IMR-90 (cell line): ENCODE results near the gene PPP1R9A. TPM values are rescaled to one million over a fixed set of nuclear protein-coding genes. Genes with fewer than 3 reads are reported as not detected.

Experiments
- ATAC-seq: fragments of 200-7000 bp; cut with Tn5 transposase; 2 replicates; pipeline ENCODE4 v1.9.1; 2020; ENCODE audit warnings: low read depth, mild to moderate bottlenecking, moderate library complexity
- BruUV-seq: library from RNA; stranded (reverse); fragments of 400-500 nt; replicated peaks from 2 replicates; lab custom pipeline; 2021; lab: Mats Ljungman, UMichigan
- CTCF ChIA-PET: fragments of 300-600 bp; formaldehyde crosslinking; extraction: SDS; loops from one replicate; lab custom pipeline; 2021; ENCODE audit warnings: antibody characterized with exemption; lab: Yijun Ruan, JAX
- POLR2A ChIA-PET: fragments of 300-600 bp; sonication (Branson Sonifier 250); formaldehyde crosslinking; loops from one replicate; lab custom pipeline; 2022; ENCODE audit warnings: antibody characterized with exemption; ENCODE audit not compliant: unreplicated experiment; lab: Charles Lee
- DNase-seq: peaks from one replicate; pipeline ENCODE4 v3.0.0; 2013
- H2AFZ ChIP-seq: replicated peaks from 2 replicates; pipeline ENCODE3; 2013; ENCODE audit warnings: low read length, mild to moderate bottlenecking; ENCODE audit not compliant: poor library complexity
- H2AK5ac ChIP-seq: 2 replicates; pipeline ENCODE4 v1.6.1; 2013; ENCODE audit warnings: low read depth, low read length, inconsistent platforms
- H2AK9ac ChIP-seq: replicated peaks from 2 replicates; pipeline ENCODE3; 2013; ENCODE audit warnings: mild to moderate bottlenecking, low read depth, low read length, moderate library complexity; ENCODE audit not compliant: poor library complexity
- H2BK120ac ChIP-seq: 2 replicates; pipeline ENCODE4 v1.6.1; 2013; ENCODE audit warnings: low read depth, low read length, inconsistent platforms
- H2BK15ac ChIP-seq: 3 replicates; pipeline ENCODE4 v1.6.1; 2013; ENCODE audit warnings: low read depth, low read length, inconsistent platforms
- H2BK20ac ChIP-seq: 2 replicates; pipeline ENCODE4 v1.6.1; 2013; ENCODE audit warnings: low read depth, mild to moderate bottlenecking, inconsistent platforms, low read length, moderate library complexity
- H2BK5ac ChIP-seq: 2 replicates; pipeline ENCODE4 v1.6.1; 2013; ENCODE audit warnings: mild to moderate bottlenecking, low read depth, low read length, inconsistent platforms; ENCODE audit not compliant: poor library complexity, severe bottlenecking
- H3K14ac ChIP-seq: replicated peaks from 2 replicates; pipeline ENCODE4 v1.6.1; 2013; ENCODE audit warnings: low read depth, low read length, inconsistent platforms
- H3K18ac ChIP-seq: 2 replicates; pipeline ENCODE4 v1.6.1; 2013; ENCODE audit warnings: low read depth, low read length, control low read depth
- H3K23ac ChIP-seq: 2 replicates; pipeline ENCODE4 v1.6.1; 2013; ENCODE audit warnings: low read depth, low read length, inconsistent platforms
- H3K27ac ChIP-seq: 2 replicates; pipeline ENCODE4 v1.5.1; 2013; ENCODE audit warnings: mild to moderate bottlenecking, control low read depth, low read length; ENCODE audit not compliant: insufficient read depth
- H3K27me3 ChIP-seq: 2 replicates; pipeline ENCODE4 v1.6.1; 2013; ENCODE audit warnings: low read length; ENCODE audit not compliant: control insufficient read depth, insufficient read depth
- H3K36me3 ChIP-seq: 2 replicates; pipeline ENCODE4 v1.6.1; 2013; ENCODE audit warnings: low read length, mixed read lengths; ENCODE audit not compliant: control insufficient read depth, insufficient read depth
- H3K4ac ChIP-seq: 2 replicates; pipeline ENCODE4 v1.6.1; 2013; ENCODE audit warnings: low read depth, low read length, inconsistent platforms
- H3K4me1 ChIP-seq: 2 replicates; pipeline ENCODE4 v1.6.1; 2013; ENCODE audit warnings: low read length, mixed read lengths; ENCODE audit not compliant: control insufficient read depth, insufficient read depth
- H3K4me2 ChIP-seq: 2 replicates; pipeline ENCODE4 v1.6.1; 2013; ENCODE audit warnings: low read depth, mild to moderate bottlenecking, control low read depth, low read length, moderate library complexity
- H3K4me3 ChIP-seq: 2 replicates; pipeline ENCODE4 v1.5.1; 2013; ENCODE audit warnings: low read depth, mild to moderate bottlenecking, control low read depth, low read length, moderate library complexity; ENCODE audit not compliant: insufficient read depth
- H3K56ac ChIP-seq: 2 replicates; pipeline ENCODE4 v1.6.1; 2013; ENCODE audit warnings: low read length, inconsistent platforms; ENCODE audit not compliant: insufficient read depth; ENCODE audit errors: extremely low read depth
- H3K79me1 ChIP-seq, 2 experiments: 2 replicates each; pipeline ENCODE4 v1.6.1; 2013; ENCODE audit warnings: low read length in 2 of 2, inconsistent platforms in 1 of 2, low read depth in 1 of 2
- H3K9ac ChIP-seq: 2 replicates; pipeline ENCODE4 v1.6.1; 2013; ENCODE audit warnings: low read depth, low read length, control low read depth
- H3K9me1 ChIP-seq: 2 replicates; pipeline ENCODE4 v1.6.1; 2013; ENCODE audit warnings: low read length, inconsistent platforms; ENCODE audit not compliant: insufficient read depth
- H3K9me3 ChIP-seq: 2 replicates; pipeline ENCODE4 v1.6.1; 2013; ENCODE audit warnings: low read length; ENCODE audit not compliant: control insufficient read depth, insufficient read depth
- H4K20me1 ChIP-seq: 2 replicates; pipeline ENCODE4 v1.6.1; 2013; ENCODE audit warnings: low read length, inconsistent platforms; ENCODE audit not compliant: insufficient read depth
- H4K5ac ChIP-seq: 2 replicates; pipeline ENCODE4 v1.6.1; 2013; ENCODE audit warnings: mild to moderate bottlenecking, low read depth, low read length, control low read depth
- H4K8ac ChIP-seq, 2 experiments: 2 replicates each; pipeline ENCODE4 v1.6.1; 2013; ENCODE audit warnings: low read depth in 2 of 2, low read length in 2 of 2, control low read depth in 1 of 2, inconsistent platforms in 1 of 2
- H4K91ac ChIP-seq: 2 replicates; pipeline ENCODE4 v1.6.1; 2013; ENCODE audit warnings: low read depth, low read length, inconsistent platforms; ENCODE audit not compliant: insufficient read depth
- BHLHE40 ChIP-seq: fragments of 150-350 bp; IDR thresholded peaks from 2 replicates; pipeline ENCODE4 v1.6.1; 2016; ENCODE audit warnings: mild to moderate bottlenecking, low read depth, low read length
- POLR2A ChIP-seq: IDR thresholded peaks from 2 replicates; pipeline ENCODE4 v1.6.1; 2012; ENCODE audit warnings: mild to moderate bottlenecking, low read depth, low read length
- RAD21 ChIP-seq: IDR thresholded peaks from 2 replicates; pipeline ENCODE4 v1.6.1; 2012; ENCODE audit warnings: low read length, improper control_type of control experiment
- RCOR1 ChIP-seq: IDR thresholded peaks from 2 replicates; pipeline ENCODE4 v1.6.1; 2012; ENCODE audit warnings: mild to moderate bottlenecking, low read length, improper control_type of control experiment; ENCODE audit not compliant: insufficient replicate concordance
- USF2 ChIP-seq: fragments of 150-350 bp; IDR thresholded peaks from 2 replicates; pipeline ENCODE4 v1.6.1; 2017; ENCODE audit warnings: mild to moderate bottlenecking, antibody characterized with exemption, low read length, low read depth
- WGBS, 2 experiments: methylation state at CpG; one replicate each; pipeline versions ENCODE4 v1.1.5 to v1.1.7; 2013; ENCODE audit warnings: missing lambda C conversion rate in 2 of 2; ENCODE audit not compliant: insufficient read length in 1 of 2; ENCODE audit errors: extremely low coverage in 2 of 2; 5-methylcytosine and 5-hydroxymethylcytosine counted together
- dilution Hi-C: fragments of 300-500 bp; cut with HindIII; formaldehyde crosslinking; loops from one replicate; pipeline ENCODE4 v1.14.3; 2018; ENCODE audit warnings: low sequenced_read_pairs; ENCODE audit not compliant: unreplicated experiment
- in situ Hi-C: fragments of 300-500 bp; cut with MboI; formaldehyde crosslinking; loops from 3 replicates; pipeline ENCODE4 v1.14.3; 2019; ENCODE audit warnings: low sequenced_read_pairs, inconsistent platforms, mixed read lengths
- intact Hi-C: fragments of 100-400 bp; cut with micrococcal nuclease; formaldehyde crosslinking; loops from 2 replicates; pipeline ENCODE4 v1.10.0; 2022
- polyA plus RNA-seq, 3 experiments: library from polyadenylated mRNA; depleted of rRNA; stranded (reverse); fragments of >200 nt; gene quantifications; 2 replicates each; pipeline ENCODE4 v1.2.3, GENCODE V29; 2012; ENCODE audit warnings: low replicate concordance in 1 of 3
- total RNA-seq: library from RNA; depleted of rRNA; stranded (reverse); fragments of >200 nt; gene quantifications from 2 replicates; pipeline ENCODE4 v1.2.3, GENCODE V29; 2012

PPP1R9A gene
- total and polyA plus RNA-seq, 2 of the 4 experiments (the other 2 are of a cell fraction), result not detected

- POLR2A ChIA-PET, result no interaction called here
- H3K4ac ChIP-seq, result no peak overlapping the region
- no peak overlapping the region for H3K23ac ChIP-seq
- no peaks in the 10 kb centered on the region for H3K79me1 ChIP-seq
- H3K4me1 ChIP-seq, result no peaks in the 10 kb centered on the region
- ATAC-seq (no peak), DNase-seq (no peak)
- WGBS, 2 experiments, result no CpG with 5 or more reads among the region's 3 CpGs
- no peaks in the 10 kb centered on the region for H3K9me3 ChIP-seq
- no peak overlapping the region for H2BK15ac ChIP-seq
- H3K18ac ChIP-seq, result no peak overlapping the region
- H4K20me1 ChIP-seq, result no peaks in the 10 kb centered on the region
- no peak overlapping the region for H3K27ac ChIP-seq
- no peaks in the 10 kb centered on the region for H3K27me3 ChIP-seq
- H2AK5ac ChIP-seq, result no peak overlapping the region
- no peak overlapping the region for H4K91ac ChIP-seq
- H4K8ac ChIP-seq, result no peak overlapping the region
- CTCF ChIA-PET, result no interaction called here
- no TSS peak for BruUV-seq
- no peak overlapping the region for H2AFZ ChIP-seq
- no peak overlapping the region for H3K4me2 ChIP-seq
- H3K9me1 ChIP-seq, result no peaks in the 10 kb centered on the region
- dilution Hi-C loops, result no loop called here
- no peak overlapping the region for H2BK5ac ChIP-seq
- H3K14ac ChIP-seq, result no peak overlapping the region
- no peak overlapping the region for H2BK20ac ChIP-seq
- no peak overlapping the region for H2AK9ac ChIP-seq
- H3K56ac ChIP-seq, result no peak overlapping the region
- no peak overlapping the region for H4K5ac ChIP-seq
- no peak overlapping the region for H3K4me3 ChIP-seq
- TF ChIP-seq POLR2A (no peak), BHLHE40 (no peak), RCOR1 (no peak), USF2 (no peak), RAD21 (no peak)
- intact Hi-C loops, result no loop called here
- in situ Hi-C loops, result no loop called here
- no peaks in the 10 kb centered on the region for H3K36me3 ChIP-seq
- H3K9ac ChIP-seq, result no peak overlapping the region
- H2BK120ac ChIP-seq, result no peak overlapping the region
Observed at GRCh38 chr7:95317966-95318365, 410.6 kb downstream of the PPP1R9A start.
